Body of pancreas (tissue), 4 donors: ENCODE results near the gene C1QBP. TPM values are rescaled to one million over a fixed set of nuclear protein-coding genes. Genes with fewer than 3 reads are reported as not detected.

Experiments
- ATAC-seq: fragments of 150-250 bp; one replicate; pipeline ENCODE4 v1.9.1; 2016
- DNase-seq, 4 donors: peaks; one replicate each; pipeline ENCODE4 v3.0.0-alpha.2; 2019
- H3K27ac ChIP-seq, 4 donors: fragments of 200-600 bp; sonication (generic); 1 replicate in 3 of 4; 2 replicates in 1 of 4; pipeline versions ENCODE4 v1.5.1 to v1.6.1; 2016 to 2019; ENCODE audit warnings: mild to moderate bottlenecking in 1 of 4, mixed read lengths in 1 of 4, moderate library complexity in 1 of 4
- H3K27me3 ChIP-seq, 2 donors: fragments of 200-600 bp; sonication (generic); one replicate each; pipeline ENCODE4 v1.6.0; 2016; ENCODE audit warnings: mild to moderate bottlenecking in 1 of 2
- H3K36me3 ChIP-seq, 2 donors: fragments of 200-600 bp; sonication (generic); replicated peaks in 1 of 2; 2 replicates each; pipeline ENCODE4 v1.5.1; 2016; ENCODE audit warnings: low read depth in 2 of 2; ENCODE audit not compliant: insufficient read depth in 1 of 2
- H3K4me1 ChIP-seq: fragments of 200-600 bp; sonication (generic); one replicate; pipeline ENCODE4 v1.6.0; 2016
- H3K4me3 ChIP-seq, 2 donors: fragments of 200-600 bp; sonication (generic); 1 replicate in 1 of 2; 2 replicates in 1 of 2; pipeline ENCODE4 v1.5.1; 2016 to 2019
- H3K9me3 ChIP-seq, 3 donors: fragments of 200-600 bp; sonication (generic); 1 replicate in 2 of 3; 2 replicates in 1 of 3; pipeline ENCODE4 v1.5.1; 2016
- CTCF ChIP-seq, 7 experiments: fragments of 450-650 bp in 4 of 7; fragments of 200-600 bp in 3 of 7; sonication (generic) in 3 of 7; IDR thresholded peaks; one replicate each; pipeline ENCODE4 v1.5.1; 2016 to 2019; ENCODE audit warnings: antibody characterized with exemption in 7 of 7
- POLR2A ChIP-seq, 3 donors: fragments of 450-650 bp; IDR thresholded peaks; one replicate each; pipeline ENCODE4 v1.6.1; 2016; ENCODE audit warnings: antibody characterized with exemption in 3 of 3, mild to moderate bottlenecking in 2 of 3
- WGBS, 2 donors: methylation state at CpG; one replicate each; pipeline ENCODE4 v1.1.5; 2017; 5-methylcytosine and 5-hydroxymethylcytosine counted together
- intact Hi-C: fragments of 100-400 bp; cut with DNase I; formaldehyde crosslinking; loops from one replicate; pipeline ENCODE4 v1.15.1; 2023
- total RNA-seq, 2 donors: library from RNA; depleted of rRNA; stranded (reverse); fragments of >200 nt; gene quantifications; one replicate each; pipeline ENCODE4 v1.1.0, GENCODE V29; 2016

C1QBP gene
- total RNA-seq, 2 donors from 2014 or later: 46.5 to 62.3 TPM

- WGBS, 2 donors: 72 to 79% methylated on average over 4 to 5 of the region's 5 CpGs
- H3K36me3 ChIP-seq: peaks cover 10 to 57% of the 10 kb centered on the region in 2 donors
- TF ChIP-seq POLR2A (IDR thresholded peaks at IDR 0.05) (no peak), CTCF (IDR thresholded peaks at IDR 0.05) (no peak)
- no peak overlapping the region for H3K4me3 ChIP-seq
- H3K4me1 ChIP-seq: no peaks in the 10 kb centered on the region
- H3K27ac ChIP-seq: no peak overlapping the region
- DNase-seq (no peak), ATAC-seq (no peak)
- no peaks in the 10 kb centered on the region for H3K27me3 ChIP-seq
- H3K9me3 ChIP-seq: no peaks in the 10 kb centered on the region
- intact Hi-C loops: no loop called here
Observed at GRCh38 chr17:5391678-5392077, 47.3 kb downstream of the C1QBP start.

Other genes with a start within 250 kb of the C1QBP start
- 1 to 10 TPM; 4.4 to 6.9 TPM for gene ZNF594, start 247.3 kb downstream of the C1QBP start, total RNA-seq
- gene SCIMP, start 204.3 kb downstream of the C1QBP start, total RNA-seq: 1 to 10 TPM in 1 of 2 donors, under 1 TPM in 1; 0.33 to 2.1 TPM
- 10 to 100 TPM; 14.5 to 17.1 TPM for gene RABEP1, start 156.9 kb downstream of the C1QBP start, total RNA-seq
- gene NUP88, start 19.5 kb downstream of the C1QBP start, total RNA-seq: 10 to 100 TPM; 35.9 to 54.5 TPM
- 10 to 100 TPM; 28.0 to 35.3 TPM for gene RPAIN, start 19.0 kb downstream of the C1QBP start, total RNA-seq
- gene DHX33, start 29.8 kb upstream of the C1QBP start, total RNA-seq: 10 to 100 TPM in 1 of 2 donors, 1 to 10 TPM in 1; 6.5 to 10.9 TPM
- gene DERL2, start 47.0 kb upstream of the C1QBP start, total RNA-seq: 10 to 100 TPM; 25.4 to 42.5 TPM
- 1 to 10 TPM; 7.9 to 8.6 TPM for gene MIS12, start 47.4 kb upstream of the C1QBP start, total RNA-seq
- 10 to 100 TPM in 1 of 2 donors, 1 to 10 TPM in 1; 8.9 to 14.3 TPM for gene NLRP1, start 145.4 kb upstream of the C1QBP start, total RNA-seq